GM18873 (cell line): Measurements from ENCODE around the gene GRPEL2.

Experiments used
- ATAC-seq: cut with Tn5 transposase; IDR thresholded peaks from one replicate; pipeline ENCODE4 v1.9.1; 2021; ENCODE audit warnings: mild to moderate bottlenecking, moderate library complexity, moderate number of reproducible peaks; ENCODE audit not compliant: unreplicated experiment, low FRiP score

The GRPEL2 gene

GRCh38 chr5:149317281-149318048 lies 27.8 kb upstream of the GRPEL2 start:
- no peak for ATAC-seq

GRCh38 chr5:149319174-149319573 lies 26.1 kb upstream of the GRPEL2 start:
- no peak for ATAC-seq

GRCh38 chr5:149320791-149321330 lies 24.4 kb upstream of the GRPEL2 start:
- no peak for ATAC-seq

GRCh38 chr5:149322518-149322917 lies 22.8 kb upstream of the GRPEL2 start:
- ATAC-seq: no peak

- ATAC-seq: no peak
Observed at GRCh38 chr5:149323210-149323609, 22.1 kb upstream of the GRPEL2 start.

GRCh38 chr5:149323621-149324205 lies 21.6 kb upstream of the GRPEL2 start:
- no peak for ATAC-seq

- no peak for ATAC-seq
Observed at GRCh38 chr5:149324641-149325040, 20.7 kb upstream of the GRPEL2 start.

GRCh38 chr5:149325166-149325735 lies 20.0 kb upstream of the GRPEL2 start:
- no peak for ATAC-seq

GRCh38 chr5:149325894-149326293 lies 19.4 kb upstream of the GRPEL2 start:
- ATAC-seq: no peak

GRCh38 chr5:149326611-149327010 lies 18.7 kb upstream of the GRPEL2 start:
- ATAC-seq: no peak

GRCh38 chr5:149328177-149328576 lies 17.1 kb upstream of the GRPEL2 start:
- no peak for ATAC-seq

GRCh38 chr5:149333711-149334443 lies 11.4 kb upstream of the GRPEL2 start:
- no peak for ATAC-seq

GRCh38 chr5:149337736-149338135 lies 7.6 kb upstream of the GRPEL2 start:
- ATAC-seq: no peak

GRCh38 chr5:149338364-149338763 lies 6.9 kb upstream of the GRPEL2 start:
- no peak for ATAC-seq

GRCh38 chr5:149340920-149341319 lies 4.4 kb upstream of the GRPEL2 start:
- ATAC-seq: no peak

GRCh38 chr5:149341876-149342275 lies 3.4 kb upstream of the GRPEL2 start:
- no peak for ATAC-seq

GRCh38 chr5:149344151-149344550 lies 1.1 kb upstream of the GRPEL2 start:
- ATAC-seq: no peak

- no peak for ATAC-seq
Observed at GRCh38 chr5:149345892-149346222, 558 bp downstream of the GRPEL2 start.

GRCh38 chr5:149348518-149348917 lies 3.2 kb downstream of the GRPEL2 start:
- ATAC-seq: no peak

GRCh38 chr5:149349382-149349781 lies 4.1 kb downstream of the GRPEL2 start:
- ATAC-seq: no peak

- no peak for ATAC-seq
Observed at GRCh38 chr5:149352169-149352568, 6.9 kb downstream of the GRPEL2 start.
